Putamen (tissue), 1 donor: ENCODE data around the gene ANXA1.

Experiments used
- DNase-seq: peaks from one replicate; pipeline ENCODE4 v3.0.0-alpha.2; 2016; ENCODE audit warnings: low spot score

ANXA1 gene

DNA sequence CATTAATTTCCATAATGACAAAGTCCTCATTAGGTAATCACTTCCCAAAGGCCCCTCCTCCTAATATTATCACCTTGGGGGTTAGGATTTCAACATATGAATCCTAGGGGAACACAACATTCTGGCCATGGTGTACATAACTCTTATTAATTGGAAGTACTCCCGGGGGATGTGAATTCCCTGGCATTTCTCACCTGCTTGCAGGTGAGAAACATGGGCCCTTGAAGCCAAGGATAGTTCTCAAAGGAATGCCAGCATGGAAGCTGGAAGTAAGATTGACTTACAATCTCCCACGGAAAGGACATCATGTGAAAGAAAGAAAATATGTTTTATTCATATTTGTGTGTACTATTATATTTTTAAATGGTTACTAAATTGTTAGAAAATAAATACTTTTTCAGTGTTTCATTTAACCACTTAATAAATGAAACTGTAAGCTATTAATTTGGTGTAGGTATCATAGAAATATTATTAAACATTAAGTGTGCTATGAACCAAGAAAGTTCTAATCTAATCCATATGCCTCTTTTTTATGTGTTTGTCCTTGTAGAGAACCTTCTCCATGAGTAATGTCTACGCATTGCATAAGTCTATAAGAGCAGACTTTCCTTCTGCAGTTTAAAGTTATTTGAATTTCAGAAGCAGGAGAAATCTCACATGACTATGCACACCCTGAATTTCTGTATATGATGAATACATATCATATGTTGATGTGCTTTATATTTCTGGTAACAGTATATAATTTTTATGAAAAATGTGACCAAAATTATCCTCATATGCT is 59.4 kb downstream of the ANXA1 start:
- DNase-seq, result no peak

DNA sequence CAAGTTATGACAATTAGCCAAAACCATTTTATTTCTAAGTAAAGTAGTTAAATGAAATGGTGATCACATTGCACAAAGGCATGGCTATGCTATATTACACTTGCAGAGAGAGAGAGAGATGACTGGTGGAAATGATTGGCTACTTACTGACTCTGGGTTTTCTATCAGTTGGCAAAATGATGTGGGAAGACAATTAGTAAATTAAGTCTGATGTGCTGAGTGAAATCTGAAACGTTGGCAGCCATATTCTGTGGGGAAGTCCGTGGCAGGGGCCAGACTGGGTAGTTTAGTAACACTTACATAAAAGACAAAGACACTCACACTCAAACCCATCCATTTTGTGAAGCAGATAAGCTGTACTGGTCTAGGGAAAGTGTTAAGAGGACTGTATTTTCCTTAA is 61.6 kb downstream of the ANXA1 start:
- DNase-seq, result no peak

DNA sequence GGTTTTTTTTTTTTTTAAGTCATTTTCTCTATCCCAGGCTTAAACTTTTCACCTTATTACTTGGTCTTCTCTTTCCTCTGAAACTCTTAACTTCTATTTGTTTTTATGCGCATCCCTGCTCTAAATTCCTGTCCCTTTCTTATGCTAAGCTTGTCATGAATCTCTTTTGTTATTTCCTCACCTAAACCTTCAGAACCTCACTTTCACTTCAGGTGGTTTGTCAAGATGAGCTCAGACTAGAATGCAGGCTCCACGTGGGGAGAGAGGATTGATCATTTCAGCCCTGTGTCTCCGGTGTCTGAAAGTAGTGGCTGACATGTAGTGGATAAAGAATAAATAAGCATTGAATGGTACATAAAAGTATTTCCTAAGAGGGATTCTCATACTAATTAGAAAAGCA is 63.6 kb downstream of the ANXA1 start:
- no peak for DNase-seq

DNA sequence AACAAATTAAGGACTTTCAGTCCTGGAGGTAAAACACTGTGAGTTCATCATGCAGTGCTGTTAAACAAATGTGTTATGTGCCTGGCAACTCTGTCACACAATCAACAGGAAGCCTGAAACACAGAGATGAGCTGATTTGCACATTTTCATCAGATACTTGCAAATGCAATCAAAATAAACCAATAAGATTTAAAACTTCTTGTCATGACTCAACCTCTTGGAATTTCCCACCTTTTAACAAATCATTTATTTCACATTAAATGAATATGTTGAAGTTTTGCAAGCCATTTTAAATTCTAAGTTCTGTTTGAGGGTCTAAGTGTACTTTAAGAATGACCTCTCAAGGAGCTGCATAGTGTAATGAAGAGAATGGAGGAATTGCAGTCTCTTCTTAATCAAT is 64.4 kb downstream of the ANXA1 start:
- DNase-seq, result no peak
